ENCODE results near the gene ACTR2.
"Not testable (repeated sequence)": the region's sequence is repeated elsewhere in the genome, so short reads cannot be mapped to it uniquely, and the experiment has no call there.

Gene ACTR2

GRCh38 chr2:65314801-65315441 lies 87.3 kb downstream of the ACTR2 start:
- no peak for DNase-seq

- no peak for DNase-seq
Measured at GRCh38 chr2:65316072-65316471, 88.4 kb downstream of the ACTR2 start.

DNA sequence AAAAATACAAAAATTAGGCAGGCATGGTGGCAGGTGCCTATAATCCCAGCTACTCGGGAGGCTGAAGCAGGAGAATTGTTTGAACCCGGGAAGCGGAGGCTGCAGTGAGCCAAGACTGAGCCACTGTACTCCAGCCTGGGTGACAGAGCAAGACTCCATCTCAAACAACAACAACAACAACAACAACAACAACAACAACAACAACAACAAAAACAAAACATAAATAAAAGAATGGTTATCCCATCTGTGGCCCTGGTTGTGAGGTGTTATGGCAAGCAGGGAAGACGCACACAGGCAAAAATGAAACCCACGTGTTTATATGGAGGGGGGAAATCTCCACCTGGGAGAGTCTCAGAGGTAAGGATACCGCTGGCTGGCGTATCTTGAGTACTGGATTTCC lies 89.7 kb downstream of the ACTR2 start:
- DNase-seq: not testable (repeated sequence)

DNA sequence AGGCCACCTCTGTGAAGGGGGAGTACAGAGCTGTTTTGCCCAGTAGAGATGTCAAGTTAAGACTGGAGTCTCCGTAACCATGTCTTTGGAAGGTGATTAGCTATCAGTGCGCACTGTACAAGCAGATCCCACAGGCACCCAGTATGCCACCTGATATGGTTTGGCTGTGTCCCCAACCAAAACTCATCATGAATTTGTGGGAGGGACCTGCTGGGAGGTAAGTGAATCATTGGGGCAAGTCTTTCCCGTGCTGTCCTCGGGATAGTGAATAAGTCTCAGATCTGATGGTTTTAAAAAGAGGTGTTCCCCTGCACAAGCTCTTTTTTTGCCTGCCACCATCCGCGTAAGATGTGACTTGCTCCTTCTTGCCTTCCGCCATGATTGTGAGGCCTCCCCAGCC lies 90.2 kb downstream of the ACTR2 start:
- no peak for DNase-seq

GRCh38 chr2:65319072-65319673 lies 91.5 kb downstream of the ACTR2 start:
- no peak for DNase-seq

GRCh38 chr2:65319674-65320041 lies 92.0 kb downstream of the ACTR2 start:
- no peak for DNase-seq

- no peak for DNase-seq
Measured at GRCh38 chr2:65320042-65320725, 92.6 kb downstream of the ACTR2 start.

Data from NCI-H187 (cell line).